Measurements from ENCODE around the gene TMEM200A. TPM values are rescaled to one million over a fixed set of nuclear protein-coding genes. Genes with fewer than 3 reads are reported as not detected.

TMEM200A gene
- total and polyA plus RNA-seq, 2 of the 8 experiments (the other 6 are each of a cell fraction or from before 2014, with no cell fraction given) = 6.2 to 13.9 TPM

GRCh38 chr6:130459316-130459715 lies 93.5 kb downstream of the TMEM200A start (continued):
- no peak for TF ChIP-seq HDAC2 (IDR thresholded peaks at IDR 0.05; ENCODE audit: borderline replicate concordance in 1 of 2, low read depth in 2 of 2, low read length in 2 of 2)
- TF ChIP-seq BRCA1 (IDR thresholded peaks at IDR 0.05; ENCODE audit: low read depth, low read length) = no peak
- TF ChIP-seq ATF3 (IDR thresholded peaks at IDR 0.05; ENCODE audit: insufficient read depth, low read depth, low read length) = no peak
